Medulla oblongata (tissue), 1 donor: ENCODE data around the gene DNAJB2.
"Not testable (repeated sequence)": the region's sequence is repeated elsewhere in the genome, so short reads cannot be mapped to it uniquely, and the experiment has no call there.

Experiments
- DNase-seq: peaks from one replicate; pipeline ENCODE4 v3.0.0-alpha.2; 2015; ENCODE audit errors: extremely low spot score

Gene DNAJB2

DNA sequence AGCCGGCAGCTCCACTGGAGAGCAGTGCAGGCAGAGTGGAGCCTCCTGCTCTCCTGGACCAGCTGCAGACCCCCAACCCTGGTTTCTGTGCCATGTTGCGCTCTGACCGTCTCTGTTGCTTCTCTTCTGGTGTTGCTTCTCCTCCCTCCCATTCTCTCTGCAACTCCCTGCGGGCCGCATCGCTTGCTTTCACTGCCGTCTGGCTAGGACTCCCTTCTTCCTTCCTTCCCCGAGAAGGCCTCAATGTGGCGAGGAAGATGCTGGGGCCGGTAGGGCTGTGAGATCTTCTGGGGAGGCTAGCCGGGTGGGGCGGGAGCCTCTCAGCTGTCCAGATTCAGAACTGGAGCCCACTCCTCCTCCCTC is 6.2 kb downstream of the DNAJB2 start:
- DNase-seq, result no peak

DNA sequence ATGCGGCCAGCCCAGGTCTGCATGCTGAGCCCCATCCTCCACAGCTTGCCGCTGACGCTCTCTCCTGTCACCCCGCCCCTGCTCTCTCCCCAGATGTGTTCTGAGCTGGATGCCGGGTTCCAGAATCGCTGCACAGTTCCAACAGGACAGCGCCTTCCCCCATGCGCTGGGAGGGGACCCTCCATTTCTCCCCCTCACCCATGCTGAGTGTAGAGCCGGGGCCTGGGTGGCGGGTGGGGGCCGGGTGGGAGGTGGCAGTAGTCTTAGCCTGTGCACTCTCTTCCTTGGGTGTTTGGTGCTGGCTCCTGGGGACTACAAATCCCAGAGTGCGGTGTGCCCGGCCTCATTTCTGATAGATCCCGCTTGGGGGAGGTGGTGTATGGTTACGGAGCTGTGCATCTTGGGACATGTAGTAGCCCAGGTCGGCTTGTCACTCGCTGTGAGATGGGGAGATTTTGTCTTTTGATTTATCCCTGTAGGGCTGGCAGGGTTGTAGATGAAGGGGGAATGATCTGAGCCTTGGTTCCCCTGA is 6.8 kb downstream of the DNAJB2 start:
- peak; percentile 61 for DNase-seq

DNA sequence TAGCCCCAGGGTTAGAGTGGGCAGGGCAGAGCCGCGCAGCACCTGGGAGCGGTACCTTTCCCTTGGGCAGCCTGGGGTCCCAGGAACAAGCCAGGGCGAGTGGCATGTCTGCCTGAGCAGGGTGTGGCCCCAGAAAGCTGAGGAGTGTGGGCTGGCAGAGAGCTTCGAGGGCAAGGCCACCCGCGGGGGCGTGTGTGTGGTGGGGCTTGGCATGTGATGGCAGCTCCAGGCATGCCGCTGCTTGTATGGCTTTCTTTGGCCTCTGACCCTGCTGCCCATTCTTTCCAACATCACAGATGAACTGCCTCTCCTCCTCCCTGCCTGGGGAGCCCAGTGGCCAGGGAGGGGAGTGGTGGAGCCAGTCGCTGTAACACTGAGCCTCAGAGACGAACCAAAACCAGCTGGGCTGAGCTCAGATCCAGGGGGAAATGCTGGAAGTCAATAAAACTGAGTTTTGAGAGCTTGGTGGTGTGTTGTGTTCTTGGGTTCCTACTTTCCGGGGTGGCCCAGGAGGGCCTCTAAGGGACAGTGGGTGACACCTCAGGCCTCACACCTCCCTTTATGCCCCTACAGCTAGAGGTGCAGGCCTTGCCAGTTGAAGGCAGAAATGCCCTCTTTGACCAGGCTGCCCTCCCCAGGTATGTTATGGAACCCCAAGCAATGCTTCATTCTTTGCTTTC is 7.4 kb downstream of the DNAJB2 start:
- peak; percentile 69 for DNase-seq

DNA sequence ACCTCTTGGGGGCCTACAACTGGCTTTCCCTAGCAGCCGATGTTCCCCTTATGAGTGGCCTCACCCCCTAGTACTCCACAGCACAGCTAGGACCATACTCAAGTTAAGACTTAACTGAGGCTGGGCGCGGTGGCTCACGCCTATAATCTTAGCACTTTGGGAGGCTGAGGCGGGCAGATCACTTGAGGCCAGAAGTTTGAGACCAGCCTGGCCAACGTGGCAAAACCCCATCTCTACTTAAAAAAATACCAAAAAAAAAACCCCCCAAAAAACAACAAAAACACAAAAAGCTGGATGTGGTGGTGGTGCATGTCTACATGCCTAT is 7.9 kb downstream of the DNAJB2 start:
- not testable (repeated sequence) for DNase-seq

DNA sequence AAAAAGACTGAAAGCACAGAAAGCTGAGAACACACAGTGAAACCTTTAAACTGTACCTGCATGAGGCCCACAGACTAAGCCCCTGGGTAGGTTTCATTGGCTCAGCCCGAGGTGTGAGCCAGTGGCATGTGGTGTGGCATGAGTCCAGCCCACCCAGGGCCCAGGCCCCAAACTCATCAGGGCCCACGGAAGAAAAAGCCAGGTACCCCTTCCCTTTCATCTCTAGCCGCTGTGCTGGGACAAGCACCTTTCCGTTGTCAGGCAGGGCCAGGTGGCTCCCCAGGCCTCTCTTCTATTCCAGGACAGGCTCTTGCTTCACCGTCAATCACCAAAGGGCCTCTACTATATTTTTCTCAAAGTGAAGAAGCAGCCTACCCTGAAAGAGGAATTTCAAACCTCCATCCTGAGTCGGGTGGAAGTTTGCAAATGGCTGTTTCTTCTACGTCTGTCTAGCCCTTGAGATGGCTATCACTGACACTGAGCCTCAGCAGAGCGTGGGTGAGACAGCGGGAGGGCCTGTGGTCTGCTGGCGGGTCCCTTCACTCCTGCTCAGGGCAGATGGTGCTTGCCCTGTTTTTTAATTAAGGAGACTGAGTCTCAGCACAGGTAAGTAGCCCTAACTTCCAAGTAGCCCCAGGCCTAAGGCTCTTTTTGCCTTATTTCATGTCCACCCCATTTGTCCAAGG is 8.6 kb downstream of the DNAJB2 start:
- no peak for DNase-seq

DNA sequence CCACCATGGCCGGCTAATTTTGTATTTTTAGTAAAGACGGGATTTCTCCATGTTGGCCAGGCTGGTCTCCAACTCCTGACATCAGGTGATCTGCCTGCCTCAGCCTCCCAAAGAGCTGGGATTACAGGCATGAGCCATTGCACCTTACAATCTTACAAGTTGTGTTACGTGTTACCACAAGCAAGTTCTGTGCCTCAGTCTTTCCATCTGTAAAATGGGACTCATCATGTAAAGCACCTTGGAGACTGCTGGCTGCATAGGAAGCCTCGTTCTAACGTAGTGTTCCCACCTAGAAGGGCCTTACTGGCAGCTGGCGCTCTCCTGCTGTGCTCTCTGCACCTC is 10.0 kb downstream of the DNAJB2 start:
- no peak for DNase-seq

DNA sequence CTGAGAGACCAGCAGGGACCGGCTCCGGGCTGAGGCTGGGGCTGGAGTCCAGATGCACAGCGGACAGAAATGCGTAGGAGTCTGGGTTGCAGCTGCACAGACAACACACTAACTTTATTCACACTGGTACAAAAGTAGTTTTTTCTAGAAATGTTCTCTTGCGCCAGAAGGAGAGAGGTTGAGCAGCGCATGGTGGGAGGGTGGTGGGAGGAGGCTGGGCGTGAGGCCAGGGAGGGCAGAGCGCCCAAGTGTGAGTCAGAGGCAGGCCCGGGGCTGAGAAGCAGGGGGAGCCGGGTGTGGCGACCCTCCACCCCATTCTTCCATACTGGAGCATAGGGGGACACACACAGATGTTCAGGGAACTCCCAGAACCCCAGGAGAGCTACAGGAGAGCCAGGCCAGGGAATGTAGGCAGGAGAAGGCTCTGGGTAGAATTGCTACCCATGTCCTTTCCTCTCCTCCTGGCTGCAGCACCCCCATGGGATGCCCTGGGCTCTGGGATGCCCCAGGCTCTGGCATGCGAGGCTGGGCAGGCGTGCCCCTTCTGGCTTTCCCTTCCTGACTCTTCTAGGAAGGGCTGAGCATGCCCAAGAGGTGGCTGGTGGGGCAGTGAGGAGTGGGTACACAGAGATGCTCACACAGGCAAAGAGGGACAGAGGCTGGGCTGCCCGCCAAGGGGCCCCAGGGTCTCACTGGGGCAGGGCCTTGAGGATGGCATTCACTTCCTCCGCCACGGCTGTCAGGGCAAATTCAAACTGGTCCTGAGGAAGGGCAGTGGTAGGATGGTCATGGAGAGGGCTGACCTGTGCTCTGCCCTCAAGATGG is 10.6 kb downstream of the DNAJB2 start:
- DNase-seq, result peak; percentile 94

DNA sequence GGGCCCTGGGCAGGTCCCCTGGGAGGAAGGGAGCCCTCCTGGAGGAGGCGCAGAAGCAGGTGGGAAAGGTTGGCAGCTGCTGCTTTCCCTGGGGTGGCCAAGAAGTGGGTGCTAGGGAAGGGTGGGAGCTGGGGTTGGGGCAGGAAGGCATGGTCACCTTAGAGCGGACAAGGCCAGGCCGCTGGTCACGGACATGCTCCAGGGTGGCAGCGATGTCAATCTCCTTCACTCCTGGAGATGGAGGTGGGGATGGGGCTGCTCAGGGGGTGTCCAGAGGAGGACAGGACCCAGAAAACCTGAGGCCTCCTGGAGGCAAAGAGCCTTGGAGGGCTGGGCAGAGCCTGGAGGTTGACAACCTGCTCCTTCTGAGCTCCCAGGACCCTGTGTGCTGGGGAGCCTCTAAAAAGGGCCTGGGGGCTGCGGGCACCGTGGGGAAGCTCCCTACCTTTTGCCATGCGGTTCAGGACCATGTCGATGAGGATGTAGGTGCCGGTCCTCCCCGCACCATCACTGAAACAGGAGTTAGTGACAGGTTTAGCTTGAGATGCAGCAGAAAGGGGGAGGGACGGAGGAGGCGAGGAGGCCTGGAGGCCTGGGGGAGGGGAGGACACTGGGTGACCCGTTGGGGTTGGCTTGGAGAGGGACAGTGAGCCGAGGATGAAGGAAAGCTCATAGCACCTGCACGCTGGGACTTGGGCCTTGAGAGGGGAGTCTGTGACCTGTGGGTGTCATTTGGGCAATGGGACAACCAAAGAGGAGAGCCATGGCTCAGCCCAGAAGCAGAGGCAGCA is 11.4 kb downstream of the DNAJB2 start:
- no peak for DNase-seq

DNA sequence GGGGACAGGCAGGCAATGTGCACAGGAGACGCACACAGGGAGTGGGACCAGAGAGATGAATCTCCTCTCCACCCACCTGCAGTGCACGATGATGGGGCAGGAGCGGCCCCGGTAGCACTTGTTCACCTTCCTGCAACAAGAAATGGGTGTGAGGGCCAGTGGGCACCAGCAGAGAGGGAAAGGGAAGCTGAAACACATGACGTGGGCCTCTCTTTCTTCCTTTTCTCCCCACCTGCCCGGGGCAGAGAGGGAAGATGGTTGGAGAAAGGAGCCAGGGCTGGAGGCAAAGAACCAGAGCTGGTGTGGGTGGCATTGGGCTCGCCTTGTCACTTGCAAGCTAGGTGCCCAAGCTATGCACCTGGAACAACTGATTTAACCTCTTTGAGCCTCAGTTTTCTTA is 12.2 kb downstream of the DNAJB2 start:
- no peak for DNase-seq

DNA sequence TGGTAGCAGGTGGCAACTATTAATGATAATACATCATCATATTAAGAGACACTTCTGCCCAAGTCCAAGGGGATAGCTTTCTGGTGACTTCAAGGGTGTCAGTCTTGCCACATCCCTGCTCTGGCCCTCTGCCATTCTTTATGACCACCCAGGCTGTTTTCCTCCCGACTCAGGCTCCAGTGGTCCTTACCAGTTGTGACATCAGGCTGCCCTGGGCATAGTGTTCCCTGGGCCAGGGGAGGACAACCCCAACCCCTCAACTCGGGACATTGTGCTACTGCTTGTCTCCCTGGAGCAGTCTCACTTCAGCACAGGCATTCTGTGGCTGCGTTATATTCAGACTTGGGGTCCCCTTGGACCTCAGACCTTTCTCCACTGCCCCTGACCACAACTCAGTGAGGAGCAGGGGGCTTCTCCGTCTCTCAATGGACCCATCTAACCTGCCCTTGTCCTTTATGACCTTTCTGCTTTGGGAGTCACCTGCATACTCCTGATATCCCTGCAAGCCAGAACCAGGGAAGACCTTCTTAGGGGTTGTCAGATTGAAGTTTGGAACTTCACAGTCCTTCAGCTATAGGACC is 12.8 kb downstream of the DNAJB2 start:
- no peak for DNase-seq

DNA sequence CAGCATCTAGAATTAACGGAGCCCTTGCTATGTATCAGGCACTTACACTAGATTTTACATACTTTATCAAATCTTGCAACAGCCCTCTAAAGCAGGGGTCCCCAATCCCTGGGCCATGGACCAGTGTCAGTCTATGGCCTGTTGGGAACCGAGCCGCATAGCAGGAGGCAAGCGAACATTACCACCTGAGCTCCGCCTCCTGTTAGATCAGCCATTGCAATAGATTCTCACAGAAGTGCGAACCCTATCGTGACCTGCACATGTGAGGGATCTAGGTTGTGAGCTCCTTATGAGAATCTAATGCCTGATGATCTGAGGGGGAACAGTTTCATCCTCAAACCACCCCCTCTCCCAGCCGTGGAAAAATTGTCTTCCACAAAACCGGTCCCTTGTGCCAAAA is 13.4 kb downstream of the DNAJB2 start:
- no peak for DNase-seq

DNA sequence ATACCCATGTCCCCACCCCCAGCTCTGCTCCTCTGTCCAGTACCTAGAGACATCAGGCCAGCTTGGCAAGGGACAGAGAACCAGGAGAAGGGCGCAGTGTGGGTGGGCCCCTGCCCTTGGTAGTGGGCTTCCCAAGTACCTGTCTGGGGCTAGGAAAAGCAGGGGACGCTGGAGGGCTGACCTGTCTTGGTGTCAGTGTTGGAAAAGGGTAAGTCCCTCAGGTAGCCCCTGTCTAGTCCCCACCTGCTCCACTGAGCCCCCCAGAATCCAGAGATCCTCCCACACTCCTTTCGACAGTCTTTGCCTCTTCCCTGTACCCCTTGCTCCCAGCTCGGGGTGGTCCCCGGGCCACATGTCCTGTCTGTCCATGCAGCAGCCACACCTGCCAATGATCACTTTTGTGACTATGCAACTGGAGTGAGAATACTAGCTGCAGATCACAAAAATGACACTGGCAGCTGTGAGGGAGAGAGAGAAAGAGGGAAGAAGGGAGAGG is 14.6 kb downstream of the DNAJB2 start:
- no peak for DNase-seq

DNA sequence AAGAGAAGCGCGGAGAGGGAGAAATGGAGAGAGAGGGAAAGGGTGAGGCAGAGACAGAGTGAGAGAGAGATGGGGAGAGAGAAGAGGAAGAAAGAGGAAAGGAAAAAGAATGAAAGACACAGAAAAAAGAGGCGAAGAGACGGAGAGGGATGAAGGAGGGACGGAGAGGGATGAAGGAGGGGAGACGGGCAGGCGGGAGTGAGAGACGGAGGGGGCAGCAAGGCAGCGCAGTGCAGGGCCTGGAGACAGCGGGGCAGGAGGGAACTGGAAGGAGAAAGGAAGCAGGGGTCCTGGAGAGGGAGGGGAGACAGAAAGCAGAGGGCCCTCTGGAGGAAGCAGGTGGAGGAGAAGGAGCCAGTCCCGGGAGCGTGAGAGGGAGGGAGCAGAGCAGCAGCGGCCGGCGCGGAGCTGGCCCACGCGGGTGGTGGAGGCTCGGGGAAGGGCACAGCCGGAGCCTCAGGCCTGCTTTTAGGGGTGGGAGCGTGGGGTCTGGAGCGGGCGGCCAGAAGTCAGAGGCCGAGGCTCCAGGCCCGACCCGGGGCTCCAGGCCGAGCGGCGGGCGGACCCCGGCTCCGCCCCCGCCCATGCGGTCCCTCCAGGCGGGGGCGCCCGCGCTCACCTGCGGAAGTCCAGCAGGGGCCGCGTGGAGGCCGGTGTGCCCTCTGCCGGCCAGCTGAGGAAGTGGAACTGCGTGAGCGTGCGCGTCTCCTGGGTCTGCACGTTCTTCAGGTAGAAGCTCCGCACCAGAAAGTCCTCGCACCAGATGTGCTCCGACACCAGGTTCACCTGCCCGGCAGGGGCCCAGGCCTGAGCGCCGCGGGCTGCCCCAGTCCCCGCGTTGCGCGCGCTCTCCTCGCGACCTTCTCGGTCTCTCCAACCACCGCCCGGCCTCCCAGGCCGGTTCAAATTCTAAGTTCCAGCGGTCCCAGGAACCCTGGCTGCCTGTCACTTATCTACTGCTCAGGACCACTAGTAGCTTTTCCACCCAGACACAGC is 15.5 kb downstream of the DNAJB2 start:
- DNase-seq, result peak; percentile 89

DNA sequence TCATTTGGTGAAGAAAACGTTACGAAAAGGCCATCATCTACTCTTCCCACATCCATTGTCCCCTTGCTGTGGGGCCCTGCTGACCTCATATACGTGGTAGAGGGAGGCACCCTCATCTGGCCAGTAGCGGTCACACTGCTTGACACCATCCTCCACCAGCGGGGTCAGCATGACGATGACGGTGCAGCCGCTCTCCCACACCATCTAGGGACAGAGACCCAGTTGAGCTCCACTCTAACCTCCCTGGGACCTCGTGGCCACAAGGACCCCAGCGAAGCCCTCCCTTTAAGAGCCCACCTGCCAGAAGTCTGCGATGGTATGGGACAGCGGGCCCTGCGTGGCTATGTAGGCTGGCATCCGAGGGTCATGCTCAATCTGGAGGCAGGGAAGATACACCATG is 17.0 kb downstream of the DNAJB2 start:
- DNase-seq, result no peak

DNA sequence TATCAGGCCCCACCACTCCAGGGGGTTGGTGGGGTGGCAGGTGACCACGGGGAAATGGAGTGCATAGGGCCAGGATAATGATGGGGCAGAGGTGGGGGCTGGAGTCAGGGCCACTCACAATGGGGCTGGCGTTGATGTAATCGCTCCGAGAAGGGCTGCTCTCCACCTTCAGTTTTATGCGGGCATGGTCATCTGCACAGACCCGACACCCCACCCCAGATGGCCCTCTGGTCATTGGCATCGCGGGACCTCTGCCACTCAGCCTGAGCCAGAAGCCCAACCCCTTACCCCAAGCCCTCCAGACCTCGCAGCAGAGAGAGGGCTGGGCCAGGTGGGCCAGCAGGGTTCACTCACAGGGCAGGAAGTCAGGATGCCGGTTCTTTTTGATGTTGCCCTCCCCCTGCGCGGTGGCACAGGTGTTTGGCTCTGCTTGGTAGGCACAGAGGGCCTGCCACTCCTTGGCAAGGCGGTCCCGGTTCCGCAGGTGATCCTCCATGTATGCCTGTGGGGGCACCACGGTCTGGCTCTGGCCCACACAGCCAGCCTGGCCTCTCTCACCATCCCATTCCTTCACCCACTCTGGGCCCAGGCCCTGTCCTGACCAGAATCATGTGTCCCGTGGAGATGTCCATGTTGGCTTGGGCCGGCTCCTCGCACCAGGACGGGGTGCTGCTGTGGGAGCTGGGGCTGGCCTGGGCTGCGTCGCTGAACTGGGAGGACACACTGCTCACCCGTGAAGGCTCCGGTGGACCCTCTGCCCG is 17.6 kb downstream of the DNAJB2 start:
- no peak for DNase-seq

DNA sequence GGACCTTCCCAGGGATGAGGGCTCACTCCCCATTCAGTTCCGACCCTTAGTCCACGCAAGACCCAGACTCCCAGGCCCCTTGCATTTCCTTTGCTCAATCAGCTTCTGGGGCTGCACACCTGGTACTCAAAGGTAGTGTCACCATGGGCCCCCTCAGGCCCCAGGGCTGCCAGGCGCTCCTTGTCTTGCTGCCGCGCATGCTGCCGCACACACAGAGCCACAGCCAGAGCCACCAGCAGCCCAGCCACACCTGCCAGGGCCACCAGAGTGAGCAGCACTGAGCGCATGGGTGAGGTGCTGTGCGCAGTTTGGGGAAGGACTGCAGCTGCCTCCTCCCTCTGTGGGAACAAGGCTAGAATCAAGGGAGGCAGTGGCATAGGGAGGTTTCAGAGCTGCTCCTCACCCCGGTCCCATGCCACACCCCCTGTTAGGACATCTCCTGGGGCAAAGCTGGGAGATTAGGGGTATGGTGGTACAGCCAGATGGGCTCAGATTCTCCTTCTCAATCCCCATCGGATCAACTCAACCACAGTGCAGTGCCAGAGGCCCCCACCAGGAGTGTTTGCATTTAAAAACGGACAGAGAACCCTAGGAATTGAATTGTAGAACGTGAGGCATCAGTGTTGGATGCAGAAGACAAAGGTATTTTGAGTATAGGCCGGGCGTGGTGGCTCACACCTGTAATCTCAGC is 18.7 kb downstream of the DNAJB2 start:
- no peak for DNase-seq

DNA sequence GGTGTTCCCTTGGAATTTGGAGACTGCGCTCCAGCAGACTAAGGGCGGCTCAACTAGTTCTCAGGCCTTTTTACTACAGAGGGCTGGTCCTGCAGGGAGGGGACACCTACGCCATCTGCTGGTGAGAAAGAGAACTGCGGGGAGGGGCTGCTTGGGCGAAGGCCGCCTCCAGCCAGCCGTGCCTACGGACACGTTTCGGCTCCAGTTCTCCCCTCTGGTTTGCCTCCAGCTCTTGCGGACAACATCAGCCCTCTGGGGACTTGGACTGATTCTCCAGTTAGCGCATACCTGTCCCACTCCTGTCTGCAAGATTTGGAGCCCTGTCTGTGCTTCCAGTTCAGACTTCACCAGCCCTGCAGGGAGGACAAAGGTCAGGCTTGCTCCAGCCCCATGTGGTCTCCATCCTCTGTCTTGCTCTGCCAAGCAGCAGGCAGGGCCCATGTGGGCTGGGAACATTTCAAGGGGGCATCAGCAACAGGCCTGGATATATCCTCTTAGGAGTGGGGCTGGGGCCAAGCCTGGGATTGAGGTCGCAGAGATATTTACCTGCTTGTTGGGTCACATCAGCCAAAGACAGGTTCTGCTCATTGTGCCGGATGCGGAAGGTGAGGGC is 19.7 kb downstream of the DNAJB2 start:
- peak; percentile 88 for DNase-seq

DNA sequence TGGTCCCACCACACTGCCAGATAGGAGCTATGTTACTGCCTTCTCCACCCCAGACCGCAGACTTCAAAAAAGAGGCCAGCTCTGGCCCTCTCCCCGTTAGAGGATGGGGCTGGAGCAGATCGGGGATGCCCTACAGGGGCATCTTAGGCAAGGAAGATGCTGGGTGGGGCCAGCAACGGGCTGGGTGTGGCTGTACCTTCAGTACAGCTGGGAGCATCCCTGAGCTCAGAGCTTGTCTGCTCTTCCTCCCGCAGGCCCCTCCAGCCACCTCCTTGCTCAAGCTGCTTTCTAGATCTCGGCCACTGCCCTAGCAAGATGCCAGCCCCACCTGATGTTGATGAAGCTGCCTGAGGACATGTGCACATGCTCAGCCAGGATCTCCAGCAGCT is 20.2 kb downstream of the DNAJB2 start:
- no peak for DNase-seq

DNA sequence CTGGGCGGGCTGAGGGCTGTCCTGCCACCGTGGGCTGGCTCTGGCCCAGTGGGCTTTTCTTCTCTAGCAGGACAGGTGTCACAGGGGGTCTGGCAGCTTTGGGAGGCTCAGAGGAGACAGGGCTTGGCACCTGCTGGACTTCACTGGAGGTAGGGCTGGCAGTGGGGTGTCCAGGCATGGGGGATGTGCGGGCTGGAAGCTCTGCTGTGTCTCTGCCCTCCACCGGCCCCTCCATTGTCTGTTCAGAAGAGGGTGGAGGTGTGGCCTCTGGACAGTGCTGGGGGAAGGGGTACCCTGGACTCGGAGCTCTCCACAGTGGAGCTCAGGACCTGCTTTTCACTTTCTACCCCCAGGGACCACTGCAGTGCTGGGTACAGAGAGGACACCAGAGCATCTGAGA is 20.9 kb downstream of the DNAJB2 start:
- no peak for DNase-seq
